Measurements from ENCODE around the gene FOXO3.

- no peak for TF ChIP-seq CTCF (IDR thresholded peaks at IDR 0.05)
- TF ChIP-seq POLR2A (IDR thresholded peaks at IDR 0.05), result no peak
Measured at GRCh38 chr6:108650325-108650724, 89.6 kb downstream of the FOXO3 start.
